Hematopoietic multipotent progenitor cell treated with erythropoietin and hydrocortisone succinate and interleukin-3 and kit ligand, for 15 days (in vitro differentiated cells): ENCODE measurements around the gene PMEL.
A peak's percentile ranks its signal among the peaks of the same experiment; 100 is the strongest.
"Not testable (repeated sequence)": the region's sequence is repeated elsewhere in the genome, so short reads cannot be mapped to it uniquely, and the experiment has no call there.

Source experiments
- DNase-seq: peaks from one replicate; pipeline ENCODE4 v3.0.0-alpha.2; 2015; ENCODE audit warnings: low spot score

PMEL gene

DNA sequence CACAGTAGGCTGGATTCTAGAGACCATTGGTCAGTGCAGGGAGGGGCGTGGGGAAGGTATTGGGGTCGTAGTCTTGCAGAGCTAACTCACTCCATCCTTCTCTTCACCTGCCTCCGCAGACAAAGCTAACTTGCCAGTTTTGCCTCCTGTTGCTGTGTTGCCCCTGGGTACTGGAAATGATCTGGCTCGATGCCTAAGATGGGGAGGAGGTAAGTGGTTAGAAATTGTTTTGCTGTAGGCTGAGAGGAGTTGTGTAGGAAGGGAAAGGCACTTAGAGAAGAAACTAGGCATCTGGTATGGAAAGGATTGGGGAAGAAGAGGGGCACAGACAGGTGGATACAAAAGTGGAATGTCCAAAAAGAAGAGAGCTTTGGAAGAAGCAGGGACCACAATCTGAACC is 23.8 kb downstream of the PMEL start:
- no peak for DNase-seq

GRCh38 chr12:55940065-55940732 is 25.6 kb downstream of the PMEL start:
- DNase-seq, result peak; percentile 88

DNA sequence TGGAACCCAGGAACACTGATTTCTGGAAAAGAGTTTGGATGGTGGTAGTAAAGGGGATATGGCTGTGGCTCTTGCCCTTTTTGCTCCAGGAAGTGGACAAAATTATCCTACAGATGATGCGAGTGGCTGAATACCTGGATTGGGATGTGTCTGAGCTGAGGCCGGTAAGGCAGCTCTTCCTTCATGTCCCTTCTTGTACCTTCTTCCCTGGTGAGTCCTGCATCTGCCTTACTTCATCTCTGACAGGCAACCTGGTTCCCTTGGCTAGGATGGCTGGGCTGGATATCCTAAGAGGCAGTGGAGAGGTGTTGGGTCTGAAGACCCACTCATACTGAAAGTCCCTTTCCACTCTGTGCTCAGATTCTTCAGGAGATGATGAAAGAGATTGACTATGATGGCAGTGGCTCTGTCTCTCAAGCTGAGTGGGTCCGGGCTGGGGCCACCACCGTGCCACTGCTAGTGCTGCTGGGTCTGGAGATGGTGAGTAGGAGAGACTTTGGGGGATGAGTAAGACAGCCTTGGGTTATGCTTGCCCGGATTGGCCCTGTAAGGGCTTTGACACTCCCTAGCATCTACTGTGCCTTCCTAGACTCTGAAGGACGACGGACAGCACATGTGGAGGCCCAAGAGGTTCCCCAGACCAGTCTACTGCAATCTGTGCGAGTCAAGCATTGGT is 26.9 kb downstream of the PMEL start:
- DNase-seq, result no peak

GRCh38 chr12:55937981-55938380 is 27.9 kb downstream of the PMEL start:
- DNase-seq, result no peak

- DNase-seq, result no peak
Observed at GRCh38 chr12:55935738-55936151, 30.1 kb downstream of the PMEL start.

DNA sequence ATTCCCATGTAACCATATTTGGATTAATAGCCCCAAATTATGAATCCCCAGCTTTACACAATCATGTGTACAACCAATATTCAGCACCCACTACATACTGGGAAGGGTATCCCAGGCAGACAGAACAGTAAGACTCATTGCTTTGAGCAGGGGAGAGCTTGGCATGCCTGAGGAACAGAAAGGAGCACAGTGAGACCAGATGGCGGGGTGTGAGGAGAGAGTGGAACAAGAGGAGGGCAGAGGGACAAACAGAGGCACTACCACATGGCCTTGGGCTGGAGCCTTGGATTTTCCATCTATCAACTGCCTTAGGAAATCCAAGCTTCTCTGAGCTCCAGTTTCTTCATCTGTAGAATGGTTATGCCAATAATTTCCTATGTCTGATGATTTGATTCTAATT is 31.1 kb downstream of the PMEL start:
- no peak for DNase-seq

- DNase-seq, result no peak
Observed at GRCh38 chr12:55933799-55934742, 31.8 kb downstream of the PMEL start.

DNA sequence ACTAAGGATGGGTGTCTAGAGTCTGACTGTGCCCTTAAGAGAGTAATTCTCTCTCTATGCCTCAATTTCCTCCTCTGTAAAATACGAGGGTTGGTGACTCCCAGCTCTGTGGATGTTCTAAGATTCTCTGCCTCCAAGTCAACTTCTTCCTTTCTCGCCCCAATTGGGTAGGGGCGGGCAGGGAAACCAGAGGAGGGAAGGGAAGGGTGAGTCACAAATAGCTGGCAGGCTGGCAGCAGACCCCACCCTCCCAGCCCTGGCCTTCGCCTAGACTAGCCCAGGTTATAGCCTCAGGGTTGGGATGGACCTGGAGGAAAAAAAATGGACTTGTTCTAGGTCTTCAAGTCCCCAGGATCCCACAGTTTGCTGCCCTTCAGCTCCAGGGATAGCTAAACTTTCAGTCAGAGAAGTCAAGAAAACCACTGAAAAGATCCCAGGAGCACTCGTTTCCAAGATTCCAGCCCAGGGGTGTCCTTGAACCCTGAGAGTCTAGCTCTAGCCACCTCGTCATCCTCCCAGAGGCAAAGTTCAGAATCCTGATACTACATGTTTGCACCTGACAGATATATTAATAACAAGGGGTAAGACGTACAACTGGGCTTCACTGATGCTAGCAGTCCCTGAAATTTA is 32.6 kb downstream of the PMEL start:
- no peak for DNase-seq

DNA sequence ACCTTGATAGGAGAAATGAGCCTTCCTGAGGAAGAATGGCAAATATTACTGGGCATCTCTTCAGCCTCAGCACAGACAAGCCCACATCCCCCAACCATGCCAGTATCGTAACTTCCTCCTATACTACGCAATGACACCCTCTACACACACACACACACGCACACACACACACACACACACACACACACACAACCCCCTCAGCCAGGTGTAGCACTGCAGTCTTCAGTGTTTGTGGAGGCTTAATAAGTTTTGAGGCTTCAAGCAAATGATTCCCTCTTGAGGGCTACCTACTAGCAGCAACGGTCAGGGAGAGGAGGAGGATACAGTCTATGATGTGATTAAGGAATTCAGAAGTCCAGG is 33.3 kb downstream of the PMEL start:
- no peak for DNase-seq

- DNase-seq, result no peak
Observed at GRCh38 chr12:55931780-55932550, 33.9 kb downstream of the PMEL start.

GRCh38 chr12:55931317-55931779 is 34.5 kb downstream of the PMEL start:
- DNase-seq, result peak; percentile 27

DNA sequence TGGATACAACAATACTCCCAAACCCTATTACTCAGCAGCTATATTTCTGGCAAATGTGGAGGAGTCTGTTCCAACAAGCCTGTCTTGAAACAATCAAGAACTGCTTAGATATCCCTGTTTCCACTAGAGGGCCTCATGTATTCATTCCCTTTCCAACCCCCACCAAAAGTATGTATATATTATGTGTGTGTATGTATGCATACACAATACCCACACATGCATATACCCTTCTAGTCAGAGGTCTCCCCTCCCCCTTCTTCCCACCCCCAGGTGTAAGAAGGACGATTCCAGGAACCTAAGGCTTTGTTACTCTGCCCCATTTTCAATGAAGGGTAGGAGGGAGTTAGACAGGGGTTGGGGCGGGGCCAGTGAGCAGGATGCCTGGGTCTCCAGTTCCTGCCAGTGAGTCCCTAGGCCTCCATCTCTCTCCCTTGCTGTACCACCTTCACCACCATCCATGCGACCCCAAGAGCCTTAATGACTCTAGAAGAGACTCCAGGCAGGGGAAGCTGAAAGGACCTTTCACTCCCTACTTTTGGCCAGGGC is 35.0 kb downstream of the PMEL start, which contains the start of gene DGKA:
Gene DGKA (plus strand): TSS at position 392 of the 546 bp plus-strand sequence. CDS start 5,342 bp downstream, outside the sequence.
- peak; percentile 67 for DNase-seq

- DNase-seq, result no peak
Observed at GRCh38 chr12:55929306-55929791, 36.5 kb downstream of the PMEL start.

DNA sequence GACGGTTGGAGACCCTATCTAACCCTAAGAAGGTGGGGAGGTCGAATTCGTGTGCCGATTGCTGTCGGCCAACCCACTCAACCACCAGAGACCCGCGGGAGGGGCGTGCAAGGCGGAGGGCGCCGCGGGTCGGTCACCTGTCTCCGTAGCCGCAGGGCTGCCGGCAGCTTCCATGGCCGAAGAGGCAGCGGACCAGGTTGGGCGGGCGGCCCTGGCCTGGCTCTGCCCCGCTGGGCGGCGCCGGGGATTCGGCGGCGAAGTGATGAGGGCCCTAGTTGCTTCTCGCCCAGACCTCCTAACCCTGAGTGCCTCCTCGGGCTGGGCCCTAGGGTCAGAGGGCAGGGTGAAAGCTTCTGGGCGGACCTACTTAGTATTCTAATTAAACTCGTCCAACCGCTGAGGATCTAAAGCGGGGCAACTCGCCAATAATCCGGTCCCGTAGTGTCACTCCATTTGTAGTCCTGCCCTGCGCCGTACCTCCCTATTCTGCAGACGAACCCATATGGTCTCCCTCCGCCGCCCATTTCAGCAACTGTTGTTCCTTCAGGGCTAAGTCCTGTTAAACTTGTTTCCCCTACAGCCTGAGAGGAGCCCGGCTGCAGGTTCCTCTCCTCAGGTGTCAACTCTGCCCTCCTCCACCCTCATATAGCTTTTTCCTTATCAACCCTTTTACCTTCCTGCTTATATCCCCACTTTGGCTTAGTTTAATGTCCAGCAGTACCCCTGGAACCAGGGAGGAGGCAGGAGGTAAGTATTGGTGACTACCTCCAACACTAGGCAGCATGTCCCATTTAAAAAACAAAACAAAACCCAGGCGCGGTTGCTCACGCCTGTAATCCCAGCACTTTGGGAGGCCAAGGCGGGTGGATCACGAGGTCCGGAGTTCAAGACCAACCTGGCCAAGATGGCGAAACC is 38.0 kb downstream of the PMEL start, which contains the start of gene PYM1:
Gene PYM1 (minus strand): TSS at position 307 of the 915 bp plus-strand sequence. CDS start 133 bp downstream, at position 174.
- DNase-seq, result peak; percentile 85

GRCh38 chr12:55926738-55927587 is 38.9 kb downstream of the PMEL start:
- DNase-seq, result peak; percentile 90

DNA sequence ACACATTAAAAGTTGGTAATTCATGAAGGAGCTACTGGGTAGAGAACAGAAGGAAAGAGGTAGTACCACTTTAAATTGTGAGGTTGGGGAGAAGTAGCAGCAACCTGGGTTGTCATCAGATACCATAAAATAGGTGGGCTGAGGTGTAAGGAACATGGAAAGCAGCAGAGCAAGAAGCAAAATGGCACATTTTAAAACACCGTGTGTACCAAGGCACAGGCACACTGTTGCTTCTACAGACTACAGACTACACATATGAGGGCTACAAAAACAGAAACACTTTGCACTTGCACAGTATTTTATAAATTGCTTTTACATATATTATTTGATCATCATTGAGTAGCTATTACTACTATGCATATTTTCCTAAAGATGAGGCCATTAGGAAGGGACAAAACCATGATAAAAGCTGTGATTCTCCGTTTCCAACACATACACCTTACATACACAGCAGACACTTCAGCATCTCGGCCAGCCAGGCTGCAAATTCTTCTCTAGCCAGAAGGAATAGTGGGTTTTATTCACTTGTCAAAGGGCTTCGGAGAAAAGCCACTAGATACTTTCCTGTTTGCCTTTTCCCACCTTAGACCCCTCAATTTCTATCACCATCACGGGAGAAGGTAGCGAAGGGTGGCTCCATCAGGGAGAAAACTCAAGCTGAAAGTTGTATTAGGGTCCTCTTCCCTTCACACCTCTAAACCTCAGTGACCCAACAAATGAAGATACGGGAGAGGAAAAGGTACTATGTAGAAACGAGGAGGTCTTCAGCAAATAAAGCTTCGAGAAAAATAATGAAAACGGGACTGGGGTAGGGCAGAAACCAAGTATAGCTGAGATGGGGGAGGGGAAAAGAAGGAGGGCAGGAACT is 39.7 kb downstream of the PMEL start:
- no peak for DNase-seq

DNA sequence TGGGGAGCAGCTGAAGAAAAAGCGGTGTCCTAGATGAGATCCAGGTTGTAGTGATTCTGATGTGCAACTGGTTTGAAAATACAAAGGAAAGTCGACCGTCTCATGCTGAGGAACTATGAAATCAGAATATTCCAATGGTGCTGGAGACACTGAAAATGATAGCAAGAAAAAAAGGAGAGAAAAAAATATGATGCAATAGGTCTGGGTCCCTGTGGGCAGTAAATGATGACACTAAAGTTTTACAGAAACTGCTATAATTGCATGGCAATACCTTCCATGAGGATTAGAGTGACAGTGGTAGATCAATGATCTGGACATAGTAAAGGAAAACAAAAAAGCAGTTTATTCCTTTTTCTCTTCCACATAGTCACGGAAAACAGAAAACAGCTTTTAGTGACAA is 40.5 kb downstream of the PMEL start:
- DNase-seq, result no peak

DNA sequence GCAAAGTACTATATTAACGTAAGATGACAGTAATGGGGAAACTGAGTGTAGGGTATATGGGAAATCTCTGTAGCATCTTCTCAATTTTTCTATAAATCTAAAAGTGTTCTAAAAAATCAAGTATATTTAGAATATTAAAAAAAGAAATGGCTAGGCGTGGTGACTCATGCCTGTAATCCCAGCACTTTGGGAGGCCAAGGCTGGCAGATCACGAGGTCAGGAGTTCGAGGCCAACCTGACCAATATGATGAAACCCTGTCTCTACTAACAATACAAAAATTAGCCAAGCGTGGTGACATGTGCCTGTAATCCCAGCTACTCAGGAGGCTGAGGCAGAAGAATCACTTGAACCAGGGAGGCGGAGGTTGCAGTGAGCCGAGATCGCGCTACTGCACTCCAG is 42.2 kb downstream of the PMEL start:
- not testable (repeated sequence) for DNase-seq
